GM21367 (cell line): ENCODE data around the gene SUN1.
A peak's percentile ranks its signal among the peaks of the same experiment; 100 is the strongest.
"Not testable (repeated sequence)": the region's sequence is repeated elsewhere in the genome, so short reads cannot be mapped to it uniquely, and the experiment has no call there.

ENCODE experiments used
- ATAC-seq: cut with Tn5 transposase; IDR thresholded peaks from one replicate; pipeline ENCODE4 v1.9.1; 2021; ENCODE audit not compliant: unreplicated experiment

The SUN1 gene

GRCh38 chr7:803796-804195 is 28.5 kb upstream of the SUN1 start:
- ATAC-seq, result not testable (repeated sequence)

- no peak for ATAC-seq
These were observed 27.0 kb upstream of the SUN1 start for GRCh38 chr7:805261-805660.

GRCh38 chr7:815284-816216 is 16.7 kb upstream of the SUN1 start:
- no peak for ATAC-seq

- peak; percentile 79 for ATAC-seq
These were observed 16.0 kb upstream of the SUN1 start for GRCh38 chr7:816300-816750.

- no peak for ATAC-seq
These were observed 15.3 kb upstream of the SUN1 start for GRCh38 chr7:816751-817671.

- ATAC-seq, result no peak
These were observed 14.1 kb upstream of the SUN1 start for GRCh38 chr7:818031-818699.

GRCh38 chr7:820341-820740 is 11.9 kb upstream of the SUN1 start:
- no peak for ATAC-seq

GRCh38 chr7:821688-822087 is 10.6 kb upstream of the SUN1 start:
- ATAC-seq, result no peak

GRCh38 chr7:822692-823276 is 9.5 kb upstream of the SUN1 start:
- no peak for ATAC-seq

GRCh38 chr7:823649-824048 is 8.6 kb upstream of the SUN1 start:
- ATAC-seq, result no peak

- ATAC-seq, result no peak
These were observed 8.2 kb upstream of the SUN1 start for GRCh38 chr7:824081-824480.

GRCh38 chr7:824664-825063 is 7.6 kb upstream of the SUN1 start:
- ATAC-seq, result no peak

GRCh38 chr7:825386-825785 is 6.9 kb upstream of the SUN1 start:
- ATAC-seq, result no peak

- ATAC-seq, result no peak
These were observed 5.9 kb upstream of the SUN1 start for GRCh38 chr7:826230-826917.

GRCh38 chr7:828793-829561 is 3.3 kb upstream of the SUN1 start:
- ATAC-seq, result no peak

GRCh38 chr7:830069-830468 is 2.2 kb upstream of the SUN1 start:
- no peak for ATAC-seq

- ATAC-seq, result peak; percentile 47
These were observed 595 bp upstream of the SUN1 start for GRCh38 chr7:831596-832166.

GRCh38 chr7:832968-833424 is 720 bp downstream of the SUN1 start:
- ATAC-seq, result no peak
